Stimulated activated naive CD4-positive, alpha-beta T cell treated with Interleukin-2 at 50 U/mL for 16 hours (primary cell): ENCODE results near the gene TUBAL3.
A peak's percentile ranks its signal among the peaks of the same experiment; 100 is the strongest.

Experiments
- DNase-seq: peaks from one replicate; lab custom pipeline; 2025; lab: John Stamatoyannopoulos, UW

The TUBAL3 gene

GRCh38 chr10:5404208-5405041 is at the start of gene TUBAL3:
Gene TUBAL3 (minus strand): TSS chr10:5404828. CDS start chr10:5404792, 36 bp downstream.
- no peak for DNase-seq

GRCh38 chr10:5453749-5454489 is 49.3 kb upstream of the TUBAL3 start:
- DNase-seq, result no peak

- no peak for DNase-seq
Measured at GRCh38 chr10:5450605-5451384, 46.2 kb upstream of the TUBAL3 start.

GRCh38 chr10:5449823-5450222 is 45.2 kb upstream of the TUBAL3 start:
- DNase-seq, result no peak

- DNase-seq, result no peak
Measured at GRCh38 chr10:5449227-5449626, 44.6 kb upstream of the TUBAL3 start.

- DNase-seq, result no peak
Measured at GRCh38 chr10:5448333-5449001, 43.8 kb upstream of the TUBAL3 start.

GRCh38 chr10:5447611-5448071 is 43.0 kb upstream of the TUBAL3 start:
- no peak for DNase-seq

- DNase-seq, result no peak
Measured at GRCh38 chr10:5447056-5447455, 42.4 kb upstream of the TUBAL3 start.

- peak; percentile 36 for DNase-seq
Measured at GRCh38 chr10:5446390-5446926, 41.8 kb upstream of the TUBAL3 start.

- no peak for DNase-seq
Measured at GRCh38 chr10:5445006-5445405, 40.4 kb upstream of the TUBAL3 start.

- no peak for DNase-seq
Measured at GRCh38 chr10:5443429-5443828, 38.8 kb upstream of the TUBAL3 start.

GRCh38 chr10:5442990-5443370 is 38.4 kb upstream of the TUBAL3 start:
- no peak for DNase-seq

- peak; percentile 2 for DNase-seq
Measured at GRCh38 chr10:5442065-5442989, 37.7 kb upstream of the TUBAL3 start.

GRCh38 chr10:5441106-5441505 is 36.5 kb upstream of the TUBAL3 start:
- no peak for DNase-seq

GRCh38 chr10:5440206-5440605 is 35.6 kb upstream of the TUBAL3 start:
- no peak for DNase-seq

GRCh38 chr10:5435328-5435727 is 30.7 kb upstream of the TUBAL3 start:
- DNase-seq, result no peak

- no peak for DNase-seq
Measured at GRCh38 chr10:5434017-5434753, 29.6 kb upstream of the TUBAL3 start.

GRCh38 chr10:5433182-5433581 is 28.6 kb upstream of the TUBAL3 start:
- DNase-seq, result no peak

GRCh38 chr10:5428133-5428532 is 23.5 kb upstream of the TUBAL3 start:
- no peak for DNase-seq

GRCh38 chr10:5424751-5425150 is 20.1 kb upstream of the TUBAL3 start:
- DNase-seq, result no peak
